SH-SY5Y (cell line): Measurements from ENCODE around the gene ZNF19.

Experiments
- GATA2 ChIP-seq: IDR thresholded peaks from 2 replicates; pipeline ENCODE4 v1.6.1; 2011; ENCODE audit warnings: mild to moderate bottlenecking, low read depth, low read length
- GATA3 ChIP-seq: IDR thresholded peaks from 2 replicates; pipeline ENCODE4 v1.6.1; 2011; ENCODE audit warnings: low read depth, mild to moderate bottlenecking, low read length, moderate library complexity

DNA sequence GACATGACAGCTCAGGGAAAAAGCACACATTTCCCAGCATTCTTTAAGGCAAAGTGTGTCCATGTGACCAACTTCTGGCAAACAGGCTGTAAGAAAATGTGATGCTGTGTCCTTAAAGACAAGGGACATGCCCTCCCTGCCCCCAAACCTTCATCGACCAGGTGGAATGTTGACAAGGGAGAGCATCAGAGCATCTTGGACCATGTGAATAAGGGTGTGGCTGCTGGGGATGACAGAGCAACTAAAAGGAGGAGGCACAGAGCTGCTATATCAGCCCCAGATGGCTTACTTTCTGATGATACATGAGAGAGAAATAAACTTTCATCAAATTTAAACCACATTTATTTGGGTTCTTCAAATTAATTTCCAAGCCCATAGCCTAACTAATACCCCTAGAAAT is 24.9 kb downstream of the ZNF19 start:
- no peak for TF ChIP-seq GATA2
- TF ChIP-seq GATA3: no peak
